PC-3 (cell line): Measurements from ENCODE around the gene HTR3A. TPM values are rescaled to one million over a fixed set of nuclear protein-coding genes. Genes with fewer than 3 reads are reported as not detected.

Experiments used
- ATAC-seq: fragments of 200-7000 bp; cut with Tn5 transposase; 2 replicates; pipeline ENCODE4 v1.9.1; 2020; ENCODE audit warnings: mild to moderate bottlenecking, moderate library complexity
- BruUV-seq: library from RNA; stranded (reverse); fragments of 400-500 nt; replicated peaks from 2 replicates; lab custom pipeline; 2021; lab: Mats Ljungman, UMichigan
- CTCF ChIA-PET: fragments of 300-600 bp; sonication (Branson Sonifier 250); formaldehyde crosslinking; loops from one replicate; lab custom pipeline; 2022; ENCODE audit warnings: antibody characterized with exemption; lab: Charles Lee
- POLR2A ChIA-PET: fragments of 300-600 bp; sonication (Branson Sonifier 250); formaldehyde crosslinking; loops from one replicate; lab custom pipeline; 2022; ENCODE audit warnings: antibody characterized with exemption; ENCODE audit not compliant: unreplicated experiment; lab: Charles Lee
- DNase-seq: peaks from one replicate; pipeline ENCODE4 v3.0.0-alpha.2; 2015
- H2AFZ ChIP-seq: fragments of 300-600 bp; sonication (generic); 2 replicates; pipeline ENCODE4 v1.6.0; 2016; ENCODE audit warnings: antibody characterized with exemption, low read length
- H3F3A ChIP-seq: fragments of 300-600 bp; sonication (generic); one replicate; pipeline ENCODE4 v1.6.0; 2017; ENCODE audit warnings: antibody characterized with exemption, low read length, control low read depth, mild to moderate bottlenecking; ENCODE audit not compliant: unreplicated experiment
- H3K27ac ChIP-seq: fragments of 300-600 bp; sonication (generic); 2 replicates; pipeline ENCODE4 v1.5.1; 2016; ENCODE audit warnings: mild to moderate bottlenecking, low read length
- H3K27me3 ChIP-seq: fragments of 300-600 bp; sonication (generic); 2 replicates; pipeline ENCODE4 v1.6.1; 2016; ENCODE audit warnings: low read length, mixed read lengths
- H3K36me3 ChIP-seq: fragments of 300-600 bp; sonication (generic); 2 replicates; pipeline ENCODE4 v1.6.1; 2016; ENCODE audit warnings: low read depth, mixed run types, low read length, mixed read lengths
- H3K4me1 ChIP-seq: fragments of 300-600 bp; sonication (generic); 2 replicates; pipeline ENCODE4 v1.5.1; 2016; ENCODE audit warnings: low read length; ENCODE audit not compliant: insufficient read depth
- H3K4me2 ChIP-seq: fragments of 300-600 bp; sonication (generic); 2 replicates; pipeline ENCODE4 v1.6.0; 2016; ENCODE audit warnings: low read length
- H3K4me3 ChIP-seq: fragments of 300-600 bp; sonication (generic); 2 replicates; pipeline ENCODE4 v1.5.1; 2016; ENCODE audit warnings: mild to moderate bottlenecking, low read length, mixed read lengths
- H3K79me2 ChIP-seq: fragments of 300-600 bp; sonication (generic); 2 replicates; pipeline ENCODE4 v1.6.1; 2017; ENCODE audit warnings: low read length, mixed read lengths
- H3K9ac ChIP-seq: fragments of 300-600 bp; sonication (generic); 2 replicates; pipeline ENCODE4 v1.6.0; 2016; ENCODE audit warnings: mild to moderate bottlenecking, low read length
- H3K9me2 ChIP-seq: fragments of 300-600 bp; sonication (generic); replicated peaks from 2 replicates; pipeline ENCODE4 v1.6.1; 2016; ENCODE audit warnings: mixed run types, low read length, mixed read lengths
- H3K9me3 ChIP-seq: fragments of 300-600 bp; sonication (generic); 2 replicates; pipeline ENCODE4 v1.6.1; 2016; ENCODE audit warnings: low read length, mixed read lengths
- H4K20me1 ChIP-seq: fragments of 300-600 bp; sonication (generic); 2 replicates; pipeline ENCODE4 v1.6.1; 2016; ENCODE audit warnings: low read length, mixed read lengths
- CTCF ChIP-seq: fragments of 300-600 bp; sonication (generic); conservative IDR thresholded peaks from 2 replicates; pipeline ENCODE4 v1.5.1; 2017; ENCODE audit warnings: antibody characterized with exemption, low read depth, mild to moderate bottlenecking, low read length
- EZH2 ChIP-seq: fragments of 300-600 bp; sonication (generic); IDR thresholded peaks from one replicate; pipeline ENCODE4 v1.6.1; 2017; ENCODE audit warnings: antibody characterized with exemption, mild to moderate bottlenecking, low read length; ENCODE audit not compliant: unreplicated experiment
- EZH2phosphoT487 ChIP-seq: fragments of 300-600 bp; sonication (generic); IDR thresholded peaks from 2 replicates; pipeline ENCODE4 v1.6.1; 2018; ENCODE audit warnings: mild to moderate bottlenecking, antibody characterized with exemption, low read length, borderline replicate concordance
- intact Hi-C: fragments of 100-400 bp; cut with micrococcal nuclease; formaldehyde crosslinking; loops from 2 replicates; pipeline ENCODE4 v1.9.0; 2023
- total RNA-seq: library from RNA; depleted of rRNA; stranded (reverse); fragments of >200 nt; gene quantifications from 2 replicates; pipeline ENCODE4 v1.2.3, GENCODE V29; 2014

Gene HTR3A
- total RNA-seq, 1 experiment from 2014 or later = not detected

- ATAC-seq (no peak), DNase-seq (no peak)
- Histone ChIP-seq H3K9ac (no peak overlapping the region), H3K27ac (no peak overlapping the region), H3K4me3 (no peak overlapping the region), H3K9me2 (no peaks in the 10 kb centered on the region), H3K27me3 (peaks cover 90% of the 10 kb centered on the region), H3F3A (no peaks in the 10 kb centered on the region), H3K4me2 (no peak overlapping the region), H3K79me2 (no peaks in the 10 kb centered on the region), H4K20me1 (no peaks in the 10 kb centered on the region), H2AFZ (no peak overlapping the region), H3K4me1 (no peaks in the 10 kb centered on the region), H3K36me3 (no peaks in the 10 kb centered on the region), H3K9me3 (no peaks in the 10 kb centered on the region)
- ChIA-PET CTCF (no interaction called here), POLR2A (no interaction called here)
- no peak for TF ChIP-seq EZH2phosphoT487
- TF ChIP-seq CTCF = no peak
- TF ChIP-seq EZH2 = no peak
- intact Hi-C loops = no loop called here
- BruUV-seq = no TSS peak
Observed at GRCh38 chr11:113934761-113935160, 40.1 kb upstream of the HTR3A start.

GRCh38 chr11:113935858-113936257 lies 39.0 kb upstream of the HTR3A start:
- POLR2A ChIA-PET = no interaction called here
- CTCF ChIA-PET = no interaction called here

More at GRCh38 chr11:113935858-113936257, 39.0 kb upstream of the HTR3A start:
- no peak overlapping the region for H2AFZ ChIP-seq
- no peaks in the 10 kb centered on the region for H3K79me2 ChIP-seq
- DNase-seq = no peak
- TF ChIP-seq EZH2phosphoT487 (no peak), EZH2 (no peak), CTCF (no peak)
- H3F3A ChIP-seq = no peaks in the 10 kb centered on the region
- no peaks in the 10 kb centered on the region for H3K9me2 ChIP-seq
- no peak overlapping the region for H3K4me3 ChIP-seq
- no peak overlapping the region for H3K9ac ChIP-seq
- no peaks in the 10 kb centered on the region for H3K9me3 ChIP-seq
- intact Hi-C loops = no loop called here
- H3K27me3 ChIP-seq = peaks cover 98% of the 10 kb centered on the region
- ATAC-seq = no peak
- no peaks in the 10 kb centered on the region for H4K20me1 ChIP-seq
- no TSS peak for BruUV-seq
- no peak overlapping the region for H3K4me2 ChIP-seq
- no peaks in the 10 kb centered on the region for H3K4me1 ChIP-seq
- no peaks in the 10 kb centered on the region for H3K36me3 ChIP-seq
- no peak overlapping the region for H3K27ac ChIP-seq
